ENCODE data around the gene PCSK6. TPM values are rescaled to one million over a fixed set of nuclear protein-coding genes. Genes with fewer than 3 reads are reported as not detected.

PCSK6 gene
- total and polyA plus RNA-seq, 2 experiments from 2014 or later = 0.38 TPM; not detected in 1

DNA sequence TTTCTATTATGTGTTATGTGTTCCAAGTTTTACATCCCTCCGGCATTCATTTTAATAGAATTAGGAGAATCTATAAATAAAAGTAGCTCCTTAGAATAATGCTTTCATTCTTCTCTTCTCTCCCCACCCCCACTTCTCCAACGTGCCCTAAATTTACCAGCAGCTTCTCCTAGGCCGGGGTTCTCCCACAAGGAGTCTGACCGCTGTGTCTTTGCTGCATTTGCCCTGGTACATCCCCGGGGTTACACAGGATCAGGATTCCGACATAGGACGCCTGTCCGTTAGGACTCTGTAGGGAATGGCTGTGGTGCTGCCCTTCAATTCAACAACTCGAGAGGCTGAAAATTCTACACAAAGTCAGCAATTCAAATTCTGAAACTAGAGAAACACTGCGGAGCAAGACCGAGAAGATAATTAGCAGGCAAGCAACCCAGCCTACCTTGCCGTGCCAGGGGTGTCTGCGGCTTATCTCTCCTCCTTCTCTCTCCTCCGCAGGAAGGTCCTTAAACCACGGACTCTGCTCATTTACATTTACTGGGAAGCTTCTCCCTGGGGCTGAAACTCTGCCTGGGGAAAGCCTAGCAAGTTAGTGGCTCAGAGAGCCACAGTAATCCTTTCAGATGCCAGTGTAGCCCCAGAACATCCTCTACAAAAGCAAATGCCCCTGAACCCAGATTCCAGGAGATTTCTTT is 18.8 kb downstream of the PCSK6 start:
- DNase-seq = no peak
- H3K9ac ChIP-seq = no peak overlapping the region
- H3K36me3 ChIP-seq (ENCODE audit: low read depth) = no peaks in the 10 kb centered on the region
- peaks cover 21% of the 10 kb centered on the region for H3K27me3 ChIP-seq (replicated peaks; ENCODE audit: insufficient read depth)
- H3K4me2 ChIP-seq (ENCODE audit: unreplicated experiment) = no peak overlapping the region
- H3K27ac ChIP-seq = no peak overlapping the region
- no peaks in the 10 kb centered on the region for H3K9me2 ChIP-seq (ENCODE audit: insufficient read depth)
- H3K9me3 ChIP-seq (ENCODE audit: low read depth) = no peaks in the 10 kb centered on the region
- no peak for TF ChIP-seq EZH2phosphoT487 (IDR thresholded peaks at IDR 0.05; ENCODE audit: insufficient read depth, low read depth)
- TF ChIP-seq EZH2 (IDR thresholded peaks at IDR 0.05; ENCODE audit: insufficient read depth, poor library complexity, severe bottlenecking) = no peak
- no peaks in the 10 kb centered on the region for H3F3A ChIP-seq (ENCODE audit: insufficient read depth)
- no peak overlapping the region for H2AFZ ChIP-seq
- H3K4me3 ChIP-seq = no peak overlapping the region
- in situ Hi-C loops (cut with MboI) = no loop called here
- WGBS, 2 experiments (ENCODE audit: low coverage in 1 of 2, low lambda C conversion rate in 2 of 2, missing lambda C conversion rate in 2 of 2) = 68 to 69% methylated on average over 15 of the region's 15 CpGs
- H3K79me2 ChIP-seq (ENCODE audit: insufficient read depth) = no peaks in the 10 kb centered on the region
- no peaks in the 10 kb centered on the region for H4K20me1 ChIP-seq (ENCODE audit: insufficient read depth)
- no peaks in the 10 kb centered on the region for H3K4me1 ChIP-seq (ENCODE audit: insufficient read depth)

DNA sequence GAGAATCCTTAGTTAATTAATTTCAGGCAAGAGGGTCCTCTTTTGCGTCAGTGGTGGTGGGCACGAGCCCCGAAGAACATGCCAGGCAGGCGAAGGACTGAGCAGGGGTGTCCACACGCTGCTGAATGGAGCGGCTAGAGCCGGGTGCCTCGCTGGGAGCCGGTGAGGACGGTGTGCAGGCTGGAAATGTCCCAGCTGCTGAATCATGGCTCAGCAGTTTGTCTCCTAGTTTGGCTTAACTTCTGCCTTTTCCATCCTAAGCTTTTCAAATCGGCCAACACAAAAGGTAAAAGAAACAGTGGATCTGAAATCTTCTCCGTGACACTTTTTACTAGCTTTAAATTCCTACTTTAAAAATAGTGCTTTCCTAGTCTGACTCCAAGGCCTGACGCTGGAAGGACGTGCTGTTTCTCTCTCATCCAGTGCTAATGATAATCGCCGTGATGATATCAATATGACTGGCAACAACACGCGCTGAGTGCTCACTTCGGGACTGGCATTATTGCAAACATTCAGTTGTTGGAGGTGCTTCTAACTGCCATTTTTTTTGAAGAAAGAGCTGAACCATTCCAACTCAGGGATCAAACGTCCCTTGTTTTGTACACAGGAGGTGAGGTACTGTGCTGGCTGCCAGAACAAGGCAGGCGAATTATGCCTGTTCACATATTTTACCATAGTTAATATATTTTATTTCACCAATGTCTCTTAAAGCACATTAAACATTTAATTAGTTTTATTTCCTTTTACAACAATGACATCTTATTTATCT is 19.8 kb downstream of the PCSK6 start:
- H3K4me1 ChIP-seq (ENCODE audit: insufficient read depth) = no peaks in the 10 kb centered on the region
- H3K4me2 ChIP-seq (ENCODE audit: unreplicated experiment) = no peak overlapping the region
- H3K9me3 ChIP-seq (ENCODE audit: low read depth) = no peaks in the 10 kb centered on the region
- no peak for DNase-seq
- H3K27ac ChIP-seq = no peak overlapping the region
- H3K27me3 ChIP-seq (replicated peaks; ENCODE audit: insufficient read depth) = peaks cover 25% of the 10 kb centered on the region
- in situ Hi-C loops (cut with MboI) = no loop called here
- H3K79me2 ChIP-seq (ENCODE audit: insufficient read depth) = no peaks in the 10 kb centered on the region
- no peak overlapping the region for H3K9ac ChIP-seq
- no peak overlapping the region for H3K4me3 ChIP-seq
- no peak overlapping the region for H2AFZ ChIP-seq
- H4K20me1 ChIP-seq (ENCODE audit: insufficient read depth) = no peaks in the 10 kb centered on the region
- no peaks in the 10 kb centered on the region for H3F3A ChIP-seq (ENCODE audit: insufficient read depth)
- no peaks in the 10 kb centered on the region for H3K9me2 ChIP-seq (ENCODE audit: insufficient read depth)
- no peak for TF ChIP-seq EZH2phosphoT487 (IDR thresholded peaks at IDR 0.05; ENCODE audit: insufficient read depth, low read depth)
- no peak for TF ChIP-seq EZH2 (IDR thresholded peaks at IDR 0.05; ENCODE audit: insufficient read depth, poor library complexity, severe bottlenecking)
- whole genome bisulfite sequencing, 2 experiments (ENCODE audit: low coverage in 1 of 2, low lambda C conversion rate in 2 of 2, missing lambda C conversion rate in 2 of 2) = 68 to 70% methylated on average over 21 of the region's 21 CpGs
- no peaks in the 10 kb centered on the region for H3K36me3 ChIP-seq (ENCODE audit: low read depth)

GRCh38 chr15:101466188-101466587 is 23.3 kb downstream of the PCSK6 start:
- peaks cover 32% of the 10 kb centered on the region for H3K27me3 ChIP-seq (replicated peaks; ENCODE audit: insufficient read depth)
- no peak overlapping the region for H3K9ac ChIP-seq
- no peaks in the 10 kb centered on the region for H3F3A ChIP-seq (ENCODE audit: insufficient read depth)
- H3K4me3 ChIP-seq = no peak overlapping the region
- H3K4me2 ChIP-seq (ENCODE audit: unreplicated experiment) = no peak overlapping the region
- 76 to 81% methylated on average over 9 of the region's 9 CpGs for WGBS, 2 experiments (ENCODE audit: low coverage in 1 of 2, low lambda C conversion rate in 2 of 2, missing lambda C conversion rate in 2 of 2)
- no peak overlapping the region for H3K27ac ChIP-seq
- TF ChIP-seq EZH2phosphoT487 (IDR thresholded peaks at IDR 0.05; ENCODE audit: insufficient read depth, low read depth) = no peak
- H3K4me1 ChIP-seq (ENCODE audit: insufficient read depth) = no peaks in the 10 kb centered on the region
- H3K36me3 ChIP-seq (ENCODE audit: low read depth) = no peaks in the 10 kb centered on the region
- no peaks in the 10 kb centered on the region for H3K79me2 ChIP-seq (ENCODE audit: insufficient read depth)
- H4K20me1 ChIP-seq (ENCODE audit: insufficient read depth) = no peaks in the 10 kb centered on the region
- no peaks in the 10 kb centered on the region for H3K9me3 ChIP-seq (ENCODE audit: low read depth)
- in situ Hi-C loops (cut with MboI) = no loop called here
- H3K9me2 ChIP-seq (ENCODE audit: insufficient read depth) = no peaks in the 10 kb centered on the region
- no peak for DNase-seq
- H2AFZ ChIP-seq = no peak overlapping the region

- Histone ChIP-seq H3K9ac (no peak overlapping the region), H3K4me3 (no peak overlapping the region), H3K79me2 (ENCODE audit: insufficient read depth) (no peaks in the 10 kb centered on the region), H3K36me3 (ENCODE audit: low read depth) (no peaks in the 10 kb centered on the region), H3K9me2 (ENCODE audit: insufficient read depth) (no peaks in the 10 kb centered on the region), H3K27me3 (replicated peaks; ENCODE audit: insufficient read depth) (peaks cover 32% of the 10 kb centered on the region), H3K4me2 (ENCODE audit: unreplicated experiment) (no peak overlapping the region), H3K4me1 (ENCODE audit: insufficient read depth) (no peaks in the 10 kb centered on the region), H3K27ac (no peak overlapping the region), H3K9me3 (ENCODE audit: low read depth) (no peaks in the 10 kb centered on the region), H4K20me1 (ENCODE audit: insufficient read depth) (no peaks in the 10 kb centered on the region), H2AFZ (no peak overlapping the region), H3F3A (ENCODE audit: insufficient read depth) (no peaks in the 10 kb centered on the region)
- WGBS, 2 experiments (ENCODE audit: low coverage in 1 of 2, low lambda C conversion rate in 2 of 2, missing lambda C conversion rate in 2 of 2) = 72 to 77% methylated on average over 16 of the region's 16 CpGs
- in situ Hi-C loops (cut with MboI) = no loop called here
- no peak for DNase-seq
- no peak for TF ChIP-seq EZH2 (IDR thresholded peaks at IDR 0.05; ENCODE audit: insufficient read depth, poor library complexity, severe bottlenecking)
- TF ChIP-seq EZH2phosphoT487 (IDR thresholded peaks at IDR 0.05; ENCODE audit: insufficient read depth, low read depth) = no peak
These were observed 24.4 kb downstream of the PCSK6 start for GRCh38 chr15:101464999-101465669.
